ENCODE measurements around the gene CD53.

DNA sequence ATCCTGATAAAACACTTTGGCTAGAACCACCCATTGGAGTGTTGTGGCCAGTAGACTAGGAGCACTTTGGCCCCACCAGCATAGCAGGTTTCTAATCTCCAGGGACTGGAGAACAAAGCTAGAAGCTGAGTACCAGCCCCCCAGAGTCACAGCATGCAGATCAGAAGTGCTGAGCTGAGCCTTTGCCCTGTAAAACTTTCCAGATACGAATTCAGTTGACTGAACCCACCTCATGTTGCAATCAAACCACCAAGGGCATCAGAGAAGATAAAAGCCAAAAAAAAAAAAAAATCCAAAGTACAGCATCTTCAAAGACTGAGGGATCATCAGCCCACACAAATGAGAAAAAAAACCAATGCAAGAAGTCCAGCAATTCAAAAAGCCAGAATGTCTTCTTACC, 8.7 kb upstream of the CD53 start:
- TF ChIP-seq, protein P1, sequence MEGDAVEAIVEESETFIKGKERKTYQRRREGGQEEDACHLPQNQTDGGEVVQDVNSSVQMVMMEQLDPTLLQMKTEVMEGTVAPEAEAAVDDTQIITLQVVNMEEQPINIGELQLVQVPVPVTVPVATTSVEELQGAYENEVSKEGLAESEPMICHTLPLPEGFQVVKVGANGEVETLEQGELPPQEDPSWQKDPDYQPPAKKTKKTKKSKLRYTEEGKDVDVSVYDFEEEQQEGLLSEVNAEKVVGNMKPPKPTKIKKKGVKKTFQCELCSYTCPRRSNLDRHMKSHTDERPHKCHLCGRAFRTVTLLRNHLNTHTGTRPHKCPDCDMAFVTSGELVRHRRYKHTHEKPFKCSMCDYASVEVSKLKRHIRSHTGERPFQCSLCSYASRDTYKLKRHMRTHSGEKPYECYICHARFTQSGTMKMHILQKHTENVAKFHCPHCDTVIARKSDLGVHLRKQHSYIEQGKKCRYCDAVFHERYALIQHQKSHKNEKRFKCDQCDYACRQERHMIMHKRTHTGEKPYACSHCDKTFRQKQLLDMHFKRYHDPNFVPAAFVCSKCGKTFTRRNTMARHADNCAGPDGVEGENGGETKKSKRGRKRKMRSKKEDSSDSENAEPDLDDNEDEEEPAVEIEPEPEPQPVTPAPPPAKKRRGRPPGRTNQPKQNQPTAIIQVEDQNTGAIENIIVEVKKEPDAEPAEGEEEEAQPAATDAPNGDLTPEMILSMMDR (IDR thresholded peaks at IDR 0.05 in 4 of 5, conservative IDR thresholded peaks at IDR 0.05 in 1 of 5): no peak
- no peak for TF ChIP-seq POLR2A (IDR thresholded peaks at IDR 0.05)

Measured in gastrocnemius medialis (tissue), 4 donors.